ENCODE measurements around the gene ATP5F1E.

Gene ATP5F1E

GRCh38 chr20:59063358-59064213 is 31.5 kb upstream of the ATP5F1E start:
- H3K4me1 ChIP-seq (ENCODE audit: control insufficient read depth, insufficient read depth, low read length): peaks cover 7% of the 10 kb centered on the region
- H3K9me3 ChIP-seq (ENCODE audit: control insufficient read depth in 2 of 2, low read length in 2 of 2): no peaks in the 10 kb centered on the region
- peak overlapping the region; percentile 29 to 37 for H3K9ac ChIP-seq (ENCODE audit: low read length in 2 of 2)
- H3K36me3 ChIP-seq (ENCODE audit: control insufficient read depth in 2 of 2, insufficient read depth in 2 of 2, low read length in 2 of 2): no peaks in the 10 kb centered on the region
- no peak overlapping the region for H3K27ac ChIP-seq (ENCODE audit: low read length)
- H3K4me3 ChIP-seq (ENCODE audit: low read length in 2 of 2): peak overlapping the region; percentile 43 to 52
- H3K27me3 ChIP-seq (ENCODE audit: control insufficient read depth in 1 of 2, insufficient read depth in 2 of 2, low read length in 2 of 2): no peaks in the 10 kb centered on the region

- Histone ChIP-seq H3K9me3 (ENCODE audit: control insufficient read depth in 2 of 2, low read length in 2 of 2) (no peaks in the 10 kb centered on the region), H3K36me3 (ENCODE audit: control insufficient read depth in 2 of 2, insufficient read depth in 2 of 2, low read length in 2 of 2) (no peaks in the 10 kb centered on the region), H3K4me1 (ENCODE audit: control insufficient read depth, insufficient read depth, low read length) (peaks cover 7% of the 10 kb centered on the region), H3K27me3 (ENCODE audit: control insufficient read depth in 1 of 2, insufficient read depth in 2 of 2, low read length in 2 of 2) (no peaks in the 10 kb centered on the region), H3K9ac (ENCODE audit: low read length in 2 of 2) (no peak overlapping the region), H3K4me3 (ENCODE audit: low read length in 2 of 2) (no peak overlapping the region), H3K27ac (ENCODE audit: low read length) (no peak overlapping the region)
Measured at GRCh38 chr20:59062081-59062480, 29.9 kb upstream of the ATP5F1E start.

GRCh38 chr20:59055302-59055701 is 23.2 kb upstream of the ATP5F1E start:
- H3K4me1 ChIP-seq (ENCODE audit: control insufficient read depth, insufficient read depth, low read length): no peaks in the 10 kb centered on the region

GRCh38 chr20:59051666-59052185 is 19.6 kb upstream of the ATP5F1E start:
- no peak overlapping the region for H3K4me3 ChIP-seq (ENCODE audit: low read length in 2 of 2)
- no peaks in the 10 kb centered on the region for H3K9me3 ChIP-seq (ENCODE audit: control insufficient read depth in 2 of 2, low read length in 2 of 2)
- H3K4me1 ChIP-seq (ENCODE audit: control insufficient read depth, insufficient read depth, low read length): no peaks in the 10 kb centered on the region
- no peak overlapping the region for H3K9ac ChIP-seq (ENCODE audit: low read length in 2 of 2)
- no peak overlapping the region for H3K27ac ChIP-seq (ENCODE audit: low read length)
- H3K36me3 ChIP-seq (ENCODE audit: control insufficient read depth in 2 of 2, insufficient read depth in 2 of 2, low read length in 2 of 2): no peaks in the 10 kb centered on the region
- peaks cover 3 to 4% of the 10 kb centered on the region in 2 donors for H3K27me3 ChIP-seq (ENCODE audit: control insufficient read depth in 1 of 2, insufficient read depth in 2 of 2, low read length in 2 of 2)

More at GRCh38 chr20:59055302-59055701, 23.2 kb upstream of the ATP5F1E start:
- Histone ChIP-seq H3K9me3 (ENCODE audit: control insufficient read depth in 2 of 2, low read length in 2 of 2) (no peaks in the 10 kb centered on the region), H3K9ac (ENCODE audit: low read length in 2 of 2) (no peak overlapping the region), H3K36me3 (ENCODE audit: control insufficient read depth in 2 of 2, insufficient read depth in 2 of 2, low read length in 2 of 2) (no peaks in the 10 kb centered on the region), H3K4me3 (ENCODE audit: low read length in 2 of 2) (no peak overlapping the region), H3K27me3 (ENCODE audit: control insufficient read depth in 1 of 2, insufficient read depth in 2 of 2, low read length in 2 of 2) (peaks cover 3 to 4% of the 10 kb centered on the region in 2 donors), H3K27ac (ENCODE audit: low read length) (no peak overlapping the region)

GRCh38 chr20:59050437-59050836 is 18.3 kb upstream of the ATP5F1E start:
- Histone ChIP-seq H3K27ac (ENCODE audit: low read length) (no peak overlapping the region), H3K9ac (ENCODE audit: low read length in 2 of 2) (no peak overlapping the region), H3K4me1 (ENCODE audit: control insufficient read depth, insufficient read depth, low read length) (no peaks in the 10 kb centered on the region), H3K27me3 (ENCODE audit: control insufficient read depth in 1 of 2, insufficient read depth in 2 of 2, low read length in 2 of 2) (peaks cover 3 to 4% of the 10 kb centered on the region in 2 donors), H3K9me3 (ENCODE audit: control insufficient read depth in 2 of 2, low read length in 2 of 2) (no peaks in the 10 kb centered on the region), H3K36me3 (ENCODE audit: control insufficient read depth in 2 of 2, insufficient read depth in 2 of 2, low read length in 2 of 2) (no peaks in the 10 kb centered on the region), H3K4me3 (ENCODE audit: low read length in 2 of 2) (no peak overlapping the region)

GRCh38 chr20:59048681-59049030 is 16.5 kb upstream of the ATP5F1E start:
- Histone ChIP-seq H3K9ac (ENCODE audit: low read length in 2 of 2) (no peak overlapping the region), H3K27me3 (ENCODE audit: control insufficient read depth in 1 of 2, insufficient read depth in 2 of 2, low read length in 2 of 2) (peaks cover 3 to 4% of the 10 kb centered on the region in 2 donors), H3K4me1 (ENCODE audit: control insufficient read depth, insufficient read depth, low read length) (no peaks in the 10 kb centered on the region), H3K36me3 (ENCODE audit: control insufficient read depth in 2 of 2, insufficient read depth in 2 of 2, low read length in 2 of 2) (no peaks in the 10 kb centered on the region), H3K27ac (ENCODE audit: low read length) (no peak overlapping the region), H3K9me3 (ENCODE audit: control insufficient read depth in 2 of 2, low read length in 2 of 2) (no peaks in the 10 kb centered on the region), H3K4me3 (ENCODE audit: low read length in 2 of 2) (no peak overlapping the region)

GRCh38 chr20:59047938-59048680 is 16.0 kb upstream of the ATP5F1E start:
- no peaks in the 10 kb centered on the region for H3K9me3 ChIP-seq (ENCODE audit: control insufficient read depth in 2 of 2, low read length in 2 of 2)
- no peak overlapping the region for H3K4me3 ChIP-seq (ENCODE audit: low read length in 2 of 2)
- H3K27ac ChIP-seq (ENCODE audit: low read length): no peak overlapping the region
- no peaks in the 10 kb centered on the region for H3K36me3 ChIP-seq (ENCODE audit: control insufficient read depth in 2 of 2, insufficient read depth in 2 of 2, low read length in 2 of 2)
- peaks cover 3% of the 10 kb centered on the region for H3K4me1 ChIP-seq (ENCODE audit: control insufficient read depth, insufficient read depth, low read length)
- peaks cover 3 to 4% of the 10 kb centered on the region in 2 donors for H3K27me3 ChIP-seq (ENCODE audit: control insufficient read depth in 1 of 2, insufficient read depth in 2 of 2, low read length in 2 of 2)
- H3K9ac ChIP-seq (ENCODE audit: low read length in 2 of 2): no peak overlapping the region

GRCh38 chr20:59046862-59047261 is 14.7 kb upstream of the ATP5F1E start:
- Histone ChIP-seq H3K4me3 (ENCODE audit: low read length in 2 of 2) (no peak overlapping the region), H3K9ac (ENCODE audit: low read length in 2 of 2) (no peak overlapping the region), H3K27me3 (ENCODE audit: control insufficient read depth in 1 of 2, insufficient read depth in 2 of 2, low read length in 2 of 2) (peaks cover 3 to 4% of the 10 kb centered on the region in 2 donors), H3K4me1 (ENCODE audit: control insufficient read depth, insufficient read depth, low read length) (peaks cover 8% of the 10 kb centered on the region), H3K36me3 (ENCODE audit: control insufficient read depth in 2 of 2, insufficient read depth in 2 of 2, low read length in 2 of 2) (no peaks in the 10 kb centered on the region), H3K9me3 (ENCODE audit: control insufficient read depth in 2 of 2, low read length in 2 of 2) (no peaks in the 10 kb centered on the region), H3K27ac (ENCODE audit: low read length) (no peak overlapping the region)

GRCh38 chr20:59044796-59045195 is 12.7 kb upstream of the ATP5F1E start:
- no peaks in the 10 kb centered on the region for H3K27me3 ChIP-seq (ENCODE audit: control insufficient read depth in 1 of 2, insufficient read depth in 2 of 2, low read length in 2 of 2)
- H3K9ac ChIP-seq (ENCODE audit: low read length in 2 of 2): no peak overlapping the region
- peaks cover 15% of the 10 kb centered on the region for H3K4me1 ChIP-seq (ENCODE audit: control insufficient read depth, insufficient read depth, low read length)
- H3K36me3 ChIP-seq (ENCODE audit: control insufficient read depth in 2 of 2, insufficient read depth in 2 of 2, low read length in 2 of 2): no peaks in the 10 kb centered on the region
- no peak overlapping the region for H3K4me3 ChIP-seq (ENCODE audit: low read length in 2 of 2)
- no peak overlapping the region for H3K27ac ChIP-seq (ENCODE audit: low read length)
- H3K9me3 ChIP-seq (ENCODE audit: control insufficient read depth in 2 of 2, low read length in 2 of 2): no peaks in the 10 kb centered on the region

GRCh38 chr20:59044295-59044694 is 12.2 kb upstream of the ATP5F1E start:
- Histone ChIP-seq H3K27me3 (ENCODE audit: control insufficient read depth in 1 of 2, insufficient read depth in 2 of 2, low read length in 2 of 2) (no peaks in the 10 kb centered on the region), H3K27ac (ENCODE audit: low read length) (no peak overlapping the region), H3K36me3 (ENCODE audit: control insufficient read depth in 2 of 2, insufficient read depth in 2 of 2, low read length in 2 of 2) (no peaks in the 10 kb centered on the region), H3K4me3 (ENCODE audit: low read length in 2 of 2) (no peak overlapping the region), H3K9ac (ENCODE audit: low read length in 2 of 2) (no peak overlapping the region), H3K9me3 (ENCODE audit: control insufficient read depth in 2 of 2, low read length in 2 of 2) (no peaks in the 10 kb centered on the region), H3K4me1 (ENCODE audit: control insufficient read depth, insufficient read depth, low read length) (peaks cover 15% of the 10 kb centered on the region)

Data from stomach smooth muscle (tissue), 2 donors.